Cardiac fibroblast (primary cell): ENCODE data around the gene PPP3CA.

ENCODE experiments used
- DNase-seq, 2 donors: peaks; one replicate each; pipeline versions ENCODE4 v3.0.0 to v3.0.0-alpha.2; 2010; ENCODE audit warnings: low read depth in 2 of 2
- H3K4me3 ChIP-seq, 2 donors: replicated peaks in 1 of 2; 1 replicate in 1 of 2; 2 replicates in 1 of 2; pipeline ENCODE4 v1.5.1; 2011; ENCODE audit warnings: low read depth in 2 of 2, low read length in 2 of 2, mild to moderate bottlenecking in 2 of 2, moderate library complexity in 1 of 2
- TF ChIP-seq, protein P1 (sequence below): IDR thresholded peaks from one replicate; pipeline ENCODE4 v1.5.1; 2011; ENCODE audit warnings: low read depth, mild to moderate bottlenecking, low read length, inconsistent platforms

PPP3CA gene

DNA sequence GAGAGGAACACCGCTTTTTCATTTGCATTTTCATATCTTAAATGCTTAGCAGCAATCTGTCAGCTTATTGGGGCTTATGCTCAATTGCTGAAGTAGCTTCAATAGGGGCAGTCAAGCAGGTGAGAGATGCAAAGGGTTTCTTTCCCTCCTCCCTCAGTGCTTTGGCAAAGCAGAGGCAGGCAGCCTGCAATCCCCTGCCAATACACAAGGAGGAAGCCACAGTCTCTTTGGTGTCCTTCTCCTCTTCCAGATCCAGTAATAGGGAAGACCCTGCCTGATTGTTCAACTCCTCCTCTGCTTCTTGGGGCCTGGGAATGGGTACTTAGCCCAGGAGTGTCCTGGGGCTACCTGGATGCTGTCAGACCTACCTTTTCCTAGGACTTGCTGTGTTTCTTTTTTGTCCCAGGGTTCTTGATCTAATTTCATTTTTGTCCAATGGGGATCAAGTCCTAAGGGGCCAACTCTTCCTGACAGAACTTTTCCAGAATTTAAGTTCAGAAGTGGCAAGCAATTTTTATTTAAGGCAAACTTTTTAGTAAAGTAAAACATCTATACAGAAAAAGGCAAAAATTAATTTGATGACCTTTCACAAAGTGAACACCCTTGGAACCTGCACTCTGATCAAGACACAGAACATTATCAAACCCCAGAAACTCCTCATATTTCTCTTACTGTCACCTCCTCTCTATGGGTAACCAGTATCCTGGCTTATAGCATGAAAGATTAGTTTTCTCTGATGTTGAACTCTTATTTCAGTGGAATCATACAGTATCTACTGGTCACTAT lies 260.3 kb downstream of the PPP3CA start:
- H3K4me3 ChIP-seq = no peak overlapping the region
- TF ChIP-seq, protein P1, sequence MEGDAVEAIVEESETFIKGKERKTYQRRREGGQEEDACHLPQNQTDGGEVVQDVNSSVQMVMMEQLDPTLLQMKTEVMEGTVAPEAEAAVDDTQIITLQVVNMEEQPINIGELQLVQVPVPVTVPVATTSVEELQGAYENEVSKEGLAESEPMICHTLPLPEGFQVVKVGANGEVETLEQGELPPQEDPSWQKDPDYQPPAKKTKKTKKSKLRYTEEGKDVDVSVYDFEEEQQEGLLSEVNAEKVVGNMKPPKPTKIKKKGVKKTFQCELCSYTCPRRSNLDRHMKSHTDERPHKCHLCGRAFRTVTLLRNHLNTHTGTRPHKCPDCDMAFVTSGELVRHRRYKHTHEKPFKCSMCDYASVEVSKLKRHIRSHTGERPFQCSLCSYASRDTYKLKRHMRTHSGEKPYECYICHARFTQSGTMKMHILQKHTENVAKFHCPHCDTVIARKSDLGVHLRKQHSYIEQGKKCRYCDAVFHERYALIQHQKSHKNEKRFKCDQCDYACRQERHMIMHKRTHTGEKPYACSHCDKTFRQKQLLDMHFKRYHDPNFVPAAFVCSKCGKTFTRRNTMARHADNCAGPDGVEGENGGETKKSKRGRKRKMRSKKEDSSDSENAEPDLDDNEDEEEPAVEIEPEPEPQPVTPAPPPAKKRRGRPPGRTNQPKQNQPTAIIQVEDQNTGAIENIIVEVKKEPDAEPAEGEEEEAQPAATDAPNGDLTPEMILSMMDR = peak; percentile 18
- DNase-seq = no peak

DNA sequence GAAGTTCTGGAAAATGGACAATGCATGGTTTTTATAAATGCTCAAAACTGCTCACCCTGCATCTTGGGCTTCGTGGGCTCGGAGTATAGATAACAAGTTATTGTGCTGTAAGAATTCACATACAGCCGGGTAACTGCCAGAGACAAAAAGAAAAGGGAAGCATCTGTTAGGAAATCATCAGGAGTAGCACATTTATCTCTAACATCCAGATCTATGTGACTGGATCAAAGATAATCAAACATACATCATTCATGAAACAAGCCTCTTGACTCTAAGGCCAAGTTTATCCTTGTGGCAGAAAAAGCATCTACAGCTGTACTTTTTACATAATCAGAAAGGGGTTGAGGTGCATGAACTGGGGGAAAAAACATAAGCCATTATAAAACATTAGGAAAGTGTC lies 264.2 kb downstream of the PPP3CA start:
- TF ChIP-seq, protein P1 = no peak
- H3K4me3 ChIP-seq = no peak overlapping the region
- DNase-seq = no peak

DNA sequence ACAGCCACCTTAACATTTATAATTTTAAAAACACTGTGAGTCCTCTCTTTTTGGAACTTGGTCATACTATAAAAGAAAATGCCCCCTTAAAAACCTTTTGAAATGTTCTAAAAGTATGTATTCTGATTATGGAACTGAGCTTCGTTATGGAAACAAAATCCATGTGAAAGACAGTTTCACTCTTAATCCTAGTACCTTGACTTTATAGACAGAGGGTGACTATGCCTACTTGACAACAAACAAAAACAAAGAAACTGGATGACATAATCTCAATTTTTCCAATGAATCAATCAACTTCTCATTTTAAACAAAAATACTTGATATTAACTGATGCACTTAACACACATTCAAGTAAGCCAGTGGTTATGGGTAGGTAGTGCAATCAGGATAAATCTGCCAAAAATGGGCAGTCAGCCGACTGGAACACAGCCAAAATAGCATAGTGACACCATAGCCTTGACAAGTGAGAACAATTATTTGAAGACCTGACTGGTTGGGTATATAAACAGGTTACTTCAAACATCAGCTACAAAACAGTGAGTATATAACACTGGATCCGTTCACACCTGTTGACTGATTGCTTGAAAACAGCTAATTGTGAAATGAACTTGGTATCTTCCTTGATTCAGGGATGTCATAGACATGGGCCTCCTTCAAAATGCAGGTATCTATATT lies 265.5 kb downstream of the PPP3CA start:
- no peak overlapping the region for H3K4me3 ChIP-seq
- TF ChIP-seq, protein P1 = no peak
- no peak for DNase-seq

DNA sequence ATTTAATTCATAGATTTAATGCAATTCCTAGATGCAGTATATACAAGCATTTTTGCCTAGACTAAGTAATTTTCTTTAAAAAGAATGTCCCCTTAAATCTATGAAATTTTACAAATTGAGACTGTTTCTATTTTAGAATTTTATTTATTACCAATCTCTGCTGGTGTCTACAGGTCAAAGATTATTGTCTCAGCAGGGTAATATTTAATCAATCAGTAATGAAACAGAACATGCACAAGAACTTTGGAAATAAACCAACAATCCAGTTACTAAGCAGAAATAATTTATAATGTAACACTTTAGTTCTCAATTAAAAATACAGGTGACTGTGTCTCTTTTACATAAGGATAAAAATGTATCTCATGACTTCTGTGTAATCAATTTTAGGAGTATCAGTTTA lies 266.2 kb downstream of the PPP3CA start:
- TF ChIP-seq, protein P1 = no peak
- DNase-seq = no peak
- H3K4me3 ChIP-seq = no peak overlapping the region

DNA sequence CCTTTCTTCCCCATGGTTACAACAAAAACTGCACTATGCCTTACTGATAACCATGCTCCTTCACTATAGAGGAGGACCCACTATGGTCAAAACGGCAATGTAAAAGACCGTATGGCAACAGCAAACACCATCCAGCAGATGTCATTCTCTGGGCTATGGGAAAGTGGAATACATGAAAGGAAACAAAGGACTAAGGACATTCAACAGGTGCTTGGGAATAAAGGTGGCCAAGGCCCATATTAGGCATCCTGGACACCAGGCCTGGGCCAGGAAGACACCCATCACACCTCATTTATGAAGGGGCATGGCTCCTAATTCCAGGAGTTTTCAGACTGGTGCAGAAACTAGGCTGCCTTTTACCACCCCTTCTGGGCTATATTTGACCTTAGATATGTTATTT lies 268.4 kb downstream of the PPP3CA start:
- no peak for DNase-seq
- no peak overlapping the region for H3K4me3 ChIP-seq
- TF ChIP-seq, protein P1 = no peak

DNA sequence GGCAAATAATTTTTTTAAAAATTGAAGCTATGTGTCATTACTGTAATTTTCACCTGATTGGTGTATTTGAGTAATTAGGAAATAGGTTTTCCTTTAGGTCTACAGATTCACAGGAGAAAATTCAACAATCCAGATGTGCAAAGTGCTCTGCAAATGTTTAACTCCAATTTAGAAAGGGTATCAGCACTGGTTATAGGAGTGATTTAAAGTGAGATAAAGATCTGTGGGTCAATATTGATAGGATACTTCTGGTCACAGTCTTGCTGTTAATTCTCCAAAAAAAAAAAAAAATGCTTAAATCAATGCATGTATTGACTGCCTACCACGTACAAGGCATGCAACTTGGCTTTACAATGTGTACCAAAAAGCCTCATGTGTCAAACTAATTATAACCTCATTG lies 271.3 kb downstream of the PPP3CA start:
- DNase-seq = no peak
- no peak overlapping the region for H3K4me3 ChIP-seq
- TF ChIP-seq, protein P1 = no peak
